Measurements from ENCODE around the gene CALML6.
"Not testable (repeated sequence)": the region's sequence is repeated elsewhere in the genome, so short reads cannot be mapped to it uniquely, and the experiment has no call there.

CALML6 gene

DNA sequence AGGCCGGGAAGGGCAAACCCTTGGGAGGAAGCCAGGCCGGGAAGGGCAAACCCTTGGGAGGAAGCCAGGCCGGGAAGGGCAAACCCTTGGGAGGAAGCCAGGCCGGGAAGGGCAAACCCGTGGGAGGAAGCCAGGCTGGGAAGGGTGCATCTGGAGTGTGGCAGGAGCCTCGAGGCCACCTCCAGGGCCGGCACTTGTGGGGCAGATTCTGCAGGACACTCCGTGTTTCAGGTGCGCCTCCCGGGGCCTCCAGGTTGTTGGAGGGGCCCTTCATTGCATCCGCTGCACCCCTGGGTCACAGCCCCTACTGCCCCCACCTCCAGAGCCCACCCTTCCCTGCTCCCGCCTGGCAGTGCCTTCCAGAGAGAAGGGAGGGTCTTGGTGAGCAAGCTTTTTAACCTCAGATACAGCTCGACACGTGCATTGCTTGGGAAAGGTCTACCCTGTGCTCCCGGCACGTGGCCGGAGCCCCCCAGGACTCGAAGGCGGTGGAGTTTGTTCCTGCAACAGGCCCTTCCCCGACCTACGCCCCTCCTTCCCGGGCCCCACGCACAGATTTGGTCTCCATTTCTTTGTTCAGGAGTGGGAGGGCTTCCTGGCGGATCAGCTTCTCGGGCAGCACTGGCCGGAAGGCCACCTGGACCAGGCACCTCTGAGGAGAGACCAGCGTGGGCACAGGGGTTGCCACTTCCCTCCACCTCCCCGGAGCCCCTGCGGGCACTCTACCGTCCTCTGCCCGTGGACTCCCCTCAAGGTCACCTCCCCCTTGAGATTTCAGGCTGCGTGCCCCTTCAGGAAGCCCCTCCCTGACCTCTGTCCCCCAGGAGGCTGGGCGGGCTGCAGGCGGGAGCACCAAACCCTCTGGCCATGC, 13.4 kb downstream of the CALML6 start:
- DNase-seq (ENCODE audit: low spot score), result no peak
- TF ChIP-seq, protein P1, sequence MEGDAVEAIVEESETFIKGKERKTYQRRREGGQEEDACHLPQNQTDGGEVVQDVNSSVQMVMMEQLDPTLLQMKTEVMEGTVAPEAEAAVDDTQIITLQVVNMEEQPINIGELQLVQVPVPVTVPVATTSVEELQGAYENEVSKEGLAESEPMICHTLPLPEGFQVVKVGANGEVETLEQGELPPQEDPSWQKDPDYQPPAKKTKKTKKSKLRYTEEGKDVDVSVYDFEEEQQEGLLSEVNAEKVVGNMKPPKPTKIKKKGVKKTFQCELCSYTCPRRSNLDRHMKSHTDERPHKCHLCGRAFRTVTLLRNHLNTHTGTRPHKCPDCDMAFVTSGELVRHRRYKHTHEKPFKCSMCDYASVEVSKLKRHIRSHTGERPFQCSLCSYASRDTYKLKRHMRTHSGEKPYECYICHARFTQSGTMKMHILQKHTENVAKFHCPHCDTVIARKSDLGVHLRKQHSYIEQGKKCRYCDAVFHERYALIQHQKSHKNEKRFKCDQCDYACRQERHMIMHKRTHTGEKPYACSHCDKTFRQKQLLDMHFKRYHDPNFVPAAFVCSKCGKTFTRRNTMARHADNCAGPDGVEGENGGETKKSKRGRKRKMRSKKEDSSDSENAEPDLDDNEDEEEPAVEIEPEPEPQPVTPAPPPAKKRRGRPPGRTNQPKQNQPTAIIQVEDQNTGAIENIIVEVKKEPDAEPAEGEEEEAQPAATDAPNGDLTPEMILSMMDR (IDR thresholded peaks at IDR 0.05; ENCODE audit: extremely low read depth, missing control alignments), result no peak

DNA sequence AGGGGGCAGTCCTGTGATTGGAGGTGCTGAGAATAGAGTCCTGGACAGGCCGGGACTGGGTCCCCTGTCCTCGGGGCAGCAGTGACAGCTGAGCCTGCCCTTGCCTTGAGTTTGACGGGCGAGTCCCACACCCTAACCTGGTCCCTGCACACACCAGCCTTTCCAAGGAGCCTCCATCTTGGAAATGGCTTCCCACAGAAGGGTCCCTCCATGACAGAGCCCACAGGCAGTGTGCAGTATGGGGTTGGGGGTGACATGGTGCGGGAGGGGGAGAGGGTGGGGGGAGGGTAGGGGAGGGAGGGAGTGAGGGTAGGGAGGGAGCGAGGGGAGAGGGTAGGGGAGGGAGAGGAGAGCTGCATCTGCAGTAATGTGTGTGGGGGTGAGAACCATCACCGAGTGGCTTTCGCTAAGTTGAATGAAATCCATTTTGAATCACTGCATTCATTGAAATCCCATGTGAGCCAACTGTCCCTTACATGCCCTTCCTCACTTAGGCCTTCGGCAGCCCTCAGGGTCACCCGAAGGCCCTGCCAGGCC, 14.1 kb downstream of the CALML6 start:
- TF ChIP-seq, protein P1 (IDR thresholded peaks at IDR 0.05; ENCODE audit: extremely low read depth, missing control alignments), result no peak
- no peak for DNase-seq (ENCODE audit: low spot score)

DNA sequence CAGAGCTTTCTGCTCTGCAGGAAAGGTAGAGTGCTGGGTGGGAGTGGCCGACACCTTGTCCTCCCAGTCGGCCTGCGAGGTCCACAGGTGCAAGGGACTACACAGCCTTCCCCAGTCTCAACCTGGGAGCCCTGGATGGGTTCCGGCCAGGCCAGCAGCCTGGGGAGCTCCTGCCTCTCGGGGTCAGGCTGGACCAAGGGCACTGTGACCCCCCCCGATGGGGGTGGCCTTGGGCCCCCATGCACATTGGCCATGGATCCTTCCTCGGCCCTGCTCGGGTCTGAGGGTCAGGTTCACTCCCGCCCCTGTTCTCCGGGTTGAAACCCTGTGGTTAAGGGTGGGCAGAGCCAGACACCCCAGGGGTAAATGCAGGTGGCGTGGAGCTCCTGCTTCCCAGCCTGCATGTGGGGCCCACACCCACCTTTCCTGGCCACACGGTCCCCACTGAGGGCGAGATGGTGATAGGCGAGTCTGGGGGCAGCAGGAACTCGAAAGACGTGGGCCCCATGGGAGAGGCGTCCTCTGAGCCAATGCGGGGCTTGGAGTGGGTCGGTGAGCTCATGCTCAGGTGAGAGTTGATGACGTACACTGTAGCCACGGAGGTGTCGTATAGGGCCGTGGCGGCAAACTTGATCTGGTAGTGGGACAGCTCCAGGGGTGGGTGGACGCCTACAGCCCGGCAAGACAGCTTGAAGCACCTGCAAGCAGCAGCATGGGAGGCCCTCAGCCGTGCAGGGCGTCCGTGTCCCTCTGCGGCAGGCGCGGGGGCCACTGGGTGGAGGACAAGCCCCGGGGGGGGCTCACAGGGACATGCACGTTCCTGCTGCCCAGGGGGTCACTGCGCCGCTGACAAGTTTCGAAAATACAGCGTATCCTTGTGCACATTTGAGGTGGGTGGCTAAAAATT, 14.8 kb downstream of the CALML6 start:
- TF ChIP-seq, protein P1 (IDR thresholded peaks at IDR 0.05; ENCODE audit: extremely low read depth, missing control alignments), result no peak

DNA sequence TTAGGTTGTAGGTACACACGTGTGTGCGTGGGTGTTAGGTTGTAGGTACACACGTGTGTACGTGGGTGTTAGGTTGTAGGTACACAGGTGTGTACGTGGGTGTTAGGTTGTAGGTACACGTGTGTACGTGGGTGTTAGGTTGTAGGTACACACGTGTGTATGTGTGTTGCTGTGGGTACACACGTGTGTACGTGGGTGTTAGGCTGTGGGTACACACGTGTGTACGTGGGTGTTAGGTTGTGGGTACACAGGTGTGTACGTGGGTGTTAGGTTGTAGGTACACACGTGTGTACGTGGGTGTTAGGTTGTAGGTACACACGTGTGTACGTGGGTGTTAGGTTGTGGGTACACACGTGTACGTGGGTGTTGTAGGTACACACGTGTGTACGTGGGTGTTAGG, 19.8 kb downstream of the CALML6 start:
- DNase-seq (ENCODE audit: low spot score), result not testable (repeated sequence)

More for the DNA sequence above, 14.8 kb downstream of the CALML6 start:
- DNase-seq (ENCODE audit: low spot score), result no peak

DNA sequence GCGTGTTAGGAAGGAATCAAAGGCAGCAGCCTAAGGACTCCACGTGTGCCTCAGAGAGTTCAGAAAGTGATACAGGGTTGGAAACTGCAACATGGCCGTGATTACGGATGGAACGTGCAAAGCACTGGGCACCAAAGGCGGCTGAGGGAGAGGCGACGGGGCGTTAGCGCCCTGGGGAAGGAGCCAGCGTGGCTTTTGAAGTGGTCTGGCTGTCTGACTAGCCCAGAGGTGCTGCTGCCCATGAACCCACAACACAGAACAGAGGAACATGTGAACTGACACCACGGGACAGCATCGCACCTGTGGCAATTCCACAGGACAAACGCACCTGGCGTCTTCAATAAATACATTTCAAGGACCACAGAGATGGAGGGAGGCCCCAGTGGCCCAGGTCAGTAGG, 22.0 kb downstream of the CALML6 start:
- TF ChIP-seq, protein P1 (IDR thresholded peaks at IDR 0.05; ENCODE audit: extremely low read depth, missing control alignments), result no peak
- DNase-seq (ENCODE audit: low spot score), result no peak

DNA sequence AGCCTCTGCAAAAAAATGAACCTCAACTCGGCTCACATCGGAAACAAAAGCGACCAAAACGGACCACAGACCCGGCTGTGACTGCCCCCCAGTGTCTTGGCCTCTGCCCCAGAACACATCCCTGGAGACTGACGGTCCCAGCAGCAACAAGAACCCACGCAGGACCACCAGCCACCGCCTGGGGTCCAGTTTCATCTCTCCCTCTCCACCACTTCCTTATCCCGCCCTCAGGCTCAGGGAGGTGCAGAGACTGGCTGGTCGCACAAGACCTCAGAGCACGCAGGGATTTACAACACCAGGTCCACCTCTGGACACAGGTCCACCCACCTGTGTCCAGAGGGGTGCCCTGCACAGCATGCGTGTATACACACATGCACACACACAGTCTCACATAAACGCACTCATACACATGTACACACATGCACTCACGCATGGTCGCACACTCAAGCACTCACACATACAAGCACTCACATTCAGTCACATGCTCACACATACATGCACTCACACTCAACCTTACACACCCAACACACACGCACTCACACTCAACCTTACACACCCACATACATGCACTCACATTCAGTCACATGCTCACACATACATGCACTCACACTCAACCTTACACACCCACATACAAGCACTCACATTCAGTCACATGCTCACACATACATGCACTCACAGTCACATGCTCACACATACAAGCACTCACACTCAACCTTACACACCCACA, 22.7 kb downstream of the CALML6 start:
- TF ChIP-seq, protein P1 (IDR thresholded peaks at IDR 0.05; ENCODE audit: extremely low read depth, missing control alignments), result no peak
- no peak for DNase-seq (ENCODE audit: low spot score)

DNA sequence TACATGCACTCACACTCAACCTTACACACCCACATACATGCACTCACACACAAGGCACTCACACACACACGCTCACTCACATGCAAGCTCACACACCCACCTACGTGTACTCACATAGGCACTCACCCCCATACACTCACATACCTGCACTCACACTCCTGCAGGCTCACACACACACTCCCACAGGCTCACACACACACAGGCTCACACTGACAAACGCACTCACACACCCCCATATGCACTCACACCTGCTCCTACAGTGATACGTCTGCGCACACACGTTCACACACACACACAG, 23.2 kb downstream of the CALML6 start:
- TF ChIP-seq, protein P1 (IDR thresholded peaks at IDR 0.05; ENCODE audit: extremely low read depth, missing control alignments), result no peak
- DNase-seq (ENCODE audit: low spot score), result no peak

All from GM20000 (cell line).